ENCODE data around the gene IFRD2. TPM values are rescaled to one million over a fixed set of nuclear protein-coding genes. Genes with fewer than 3 reads are reported as not detected.

Gene IFRD2
- total and polyA plus RNA-seq, 3 experiments from 2014 or later, result 66.8 to 192 (median 191) TPM

GRCh38 chr3:50295553-50296431 is 3.6 kb upstream of the IFRD2 start:
- Histone ChIP-seq H3K27me3 (ENCODE audit: insufficient read depth, low read length, poor library complexity, severe bottlenecking) (no peaks in the 10 kb centered on the region), H3K36me3 (ENCODE audit: insufficient read depth, low read length) (no peaks in the 10 kb centered on the region), H3K9me3 (ENCODE audit: low read length) (no peaks in the 10 kb centered on the region), H3K27ac (ENCODE audit: low read depth, low read length) (no peak overlapping the region), H3K4me1 (ENCODE audit: insufficient read depth, low read length) (peaks cover 42% of the 10 kb centered on the region), H3K4me3 (ENCODE audit: low read length) (no peak overlapping the region)
- Mint-ChIP-seq H3K36me3 (peaks cover 0 to 19% (median 0%) of the 10 kb centered on the region in 3 donors), H3K27me3 (no peaks in the 10 kb centered on the region), H3K27ac (peak overlapping the region in 3 of 8 donors; percentile 20 to 66 (median 32)), H3K4me3 (peak overlapping the region in 2 of 7 donors; percentile 37 to 93), H3K4me1 (peaks cover 35 to 59% (median 38%) of the 10 kb centered on the region in 3 donors), H3K9me3 (no peaks in the 10 kb centered on the region)
- ChIA-PET CTCF (interaction anchor here (0.8 to 1.5 kb wide), 3 partner anchors 49 to 55 kb away, joined by 3 to 5 read pairs (median 3); partner anchors contain the start of genes CYB561D2 and NPRL2), POLR2A (no interaction called here)
- DNase-seq, result no peak

DNA sequence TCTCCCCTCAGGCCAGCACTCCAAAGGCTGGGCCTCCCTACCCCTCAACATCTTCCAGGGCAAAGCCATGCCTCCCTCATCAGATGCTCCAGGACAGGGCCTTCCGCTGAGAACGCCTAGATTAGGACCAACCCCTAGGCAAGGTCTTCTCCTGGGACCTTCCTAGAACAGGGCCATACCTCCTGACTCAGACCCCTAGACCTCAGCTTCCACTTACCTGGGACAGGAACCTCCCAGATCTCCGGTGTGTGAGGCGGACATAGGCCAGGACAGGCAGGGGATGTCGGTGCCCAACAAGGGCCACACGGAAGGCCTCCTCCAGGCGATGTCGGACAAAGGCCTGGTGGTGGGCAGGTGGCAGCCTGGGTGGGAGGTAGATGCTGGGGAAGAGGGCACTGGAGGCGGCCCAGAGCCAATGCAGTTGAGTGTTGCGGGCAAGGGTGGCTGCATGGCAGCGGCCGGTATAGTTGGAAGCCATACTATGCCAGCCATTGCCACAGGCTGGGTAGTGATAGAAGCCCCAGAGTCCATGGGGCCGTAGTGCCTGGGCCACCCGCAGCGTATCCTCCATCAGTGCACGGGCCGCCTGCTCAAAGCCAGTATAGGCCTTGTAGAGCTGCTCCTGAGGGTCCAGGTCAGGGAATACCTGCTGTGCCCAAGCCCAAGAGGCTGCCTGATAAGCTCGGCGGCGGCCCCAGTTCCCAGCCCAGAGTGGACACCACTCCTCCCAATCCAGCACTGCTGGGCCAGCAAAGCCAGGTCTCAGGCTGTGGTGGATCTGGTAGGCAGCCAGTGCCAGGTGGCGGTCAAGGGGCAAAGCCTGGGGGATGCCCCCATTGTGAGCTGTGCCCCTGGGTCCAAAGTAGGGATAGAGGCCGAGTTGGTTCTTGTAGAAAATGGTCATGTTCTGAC is 2.5 kb upstream of the IFRD2 start:
- H3K27ac Mint-ChIP-seq, result peak overlapping the region in 2 of 8 donors; percentile 57 to 85
- H3K9me3 Mint-ChIP-seq, result no peaks in the 10 kb centered on the region
- Histone ChIP-seq H3K27me3 (ENCODE audit: insufficient read depth, low read length, poor library complexity, severe bottlenecking) (no peaks in the 10 kb centered on the region), H3K36me3 (ENCODE audit: insufficient read depth, low read length) (peaks cover under 1% of the 10 kb centered on the region), H3K4me1 (ENCODE audit: insufficient read depth, low read length) (peaks cover 36% of the 10 kb centered on the region), H3K27ac (ENCODE audit: low read depth, low read length) (no peak overlapping the region), H3K9me3 (ENCODE audit: low read length) (no peaks in the 10 kb centered on the region), H3K4me3 (ENCODE audit: low read length) (no peak overlapping the region)
- CTCF ChIA-PET, result interaction anchor here (0.9 kb wide), 1 partner anchor 51 kb away, joined by 5 read pairs; no protein-coding TSS in a partner anchor
- H3K36me3 Mint-ChIP-seq, result peaks cover 0 to 25% (median 0%) of the 10 kb centered on the region in 3 donors
- no peak for DNase-seq
- peaks cover 26 to 50% (median 29%) of the 10 kb centered on the region in 3 donors for H3K4me1 Mint-ChIP-seq
- no peaks in the 10 kb centered on the region for H3K27me3 Mint-ChIP-seq
- POLR2A ChIA-PET, result interaction anchor here (0.6 kb wide), 1 partner anchor 354 kb away, joined by 3 read pairs; no protein-coding TSS in a partner anchor
- H3K4me3 Mint-ChIP-seq, result peak overlapping the region in 1 of 7 donors; percentile 66

DNA sequence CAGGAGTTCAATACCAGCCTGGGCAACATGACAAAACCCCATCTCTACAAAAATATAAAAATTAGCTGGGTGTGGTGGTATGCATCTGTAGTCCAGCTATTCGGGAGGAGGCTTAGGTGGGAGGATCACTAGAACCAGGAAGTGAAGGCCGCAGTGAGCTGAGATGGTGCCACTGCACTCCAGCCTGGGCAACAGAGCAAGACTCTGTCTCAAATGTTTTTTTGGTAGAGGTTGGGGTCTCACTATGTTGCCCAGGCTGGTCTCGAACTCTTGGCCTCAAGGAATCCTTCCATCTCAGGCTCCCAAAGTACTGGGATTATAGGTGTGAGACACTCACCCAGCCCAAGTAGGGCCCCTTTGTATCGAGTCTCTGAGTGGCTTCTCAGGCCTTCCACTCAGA is 1.9 kb upstream of the IFRD2 start:
- ChIA-PET CTCF (interaction anchor here (0.6 kb wide), 1 partner anchor 31 kb away, joined by 4 read pairs; no protein-coding TSS in a partner anchor), POLR2A (interaction anchor here (0.6 to 0.7 kb wide), 3 partner anchors 23 to 354 kb away, joined by 3 to 11 read pairs (median 3); no protein-coding TSS in a partner anchor)
- Histone ChIP-seq H3K9me3 (ENCODE audit: low read length) (no peaks in the 10 kb centered on the region), H3K27ac (ENCODE audit: low read depth, low read length) (no peak overlapping the region), H3K36me3 (ENCODE audit: insufficient read depth, low read length) (peaks cover 6% of the 10 kb centered on the region), H3K4me3 (ENCODE audit: low read length) (no peak overlapping the region), H3K27me3 (ENCODE audit: insufficient read depth, low read length, poor library complexity, severe bottlenecking) (no peaks in the 10 kb centered on the region), H3K4me1 (ENCODE audit: insufficient read depth, low read length) (peaks cover 34% of the 10 kb centered on the region)
- peak overlapping the region in 1 of 7 donors; percentile 66 for H3K4me3 Mint-ChIP-seq
- H3K36me3 Mint-ChIP-seq, result peaks cover 0 to 29% (median 0%) of the 10 kb centered on the region in 3 donors
- no peaks in the 10 kb centered on the region for H3K9me3 Mint-ChIP-seq
- peak overlapping the region in 3 of 8 donors; percentile 57 to 85 (median 70) for H3K27ac Mint-ChIP-seq
- no peaks in the 10 kb centered on the region for H3K27me3 Mint-ChIP-seq
- DNase-seq, result no peak
- peaks cover 21 to 43% (median 25%) of the 10 kb centered on the region in 3 donors for H3K4me1 Mint-ChIP-seq

DNA sequence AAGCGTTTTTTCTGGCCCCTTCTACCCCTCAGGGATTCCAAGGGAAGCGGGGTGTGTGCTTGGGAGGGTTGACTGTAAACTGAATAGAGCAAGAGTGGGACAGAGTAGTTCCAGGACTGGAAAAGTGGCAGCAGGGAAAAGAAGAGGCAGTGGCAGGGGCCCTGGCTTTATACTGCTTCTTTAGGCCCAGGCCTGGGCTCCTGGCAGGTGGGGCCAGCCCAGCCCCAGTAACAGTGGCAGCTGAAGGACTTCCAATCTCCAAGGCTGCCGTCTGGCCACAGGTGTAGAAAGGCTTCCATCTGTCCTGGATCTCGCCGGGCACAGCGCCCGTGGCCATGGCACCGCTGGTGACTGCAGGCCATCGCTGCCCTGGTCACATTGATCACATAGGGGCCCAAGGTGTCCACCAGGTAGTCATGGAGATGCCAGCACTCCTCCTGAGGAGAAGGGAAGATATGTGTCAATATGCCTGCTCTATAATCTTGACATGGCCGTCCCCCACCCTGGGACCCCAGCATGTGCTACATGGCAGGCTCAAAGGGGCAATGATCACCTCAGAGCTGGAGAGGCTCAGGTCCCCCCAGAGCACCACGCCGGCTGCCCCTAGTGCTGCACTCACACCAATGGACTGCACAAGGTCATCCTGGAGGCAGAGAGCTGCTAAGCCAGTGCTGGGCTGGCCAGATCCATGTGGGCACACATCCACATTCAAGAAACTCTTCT is 1.0 kb upstream of the IFRD2 start:
- peaks cover 0 to 34% (median 6%) of the 10 kb centered on the region in 3 donors for H3K36me3 Mint-ChIP-seq
- POLR2A ChIA-PET, result interaction anchor here (0.6 to 2.8 kb wide), 6 partner anchors 24 to 274 kb away, joined by 3 to 11 read pairs (median 4); partner anchors contain the start of genes C3orf18 and TUSC2

GRCh38 chr3:50290161-50290641 is 2.0 kb downstream of the IFRD2 start:
- no peak for DNase-seq
- Histone ChIP-seq H3K4me1 (ENCODE audit: insufficient read depth, low read length) (peaks cover 21% of the 10 kb centered on the region), H3K27ac (ENCODE audit: low read depth, low read length) (no peak overlapping the region), H3K36me3 (ENCODE audit: insufficient read depth, low read length) (peaks cover 6% of the 10 kb centered on the region), H3K9me3 (ENCODE audit: low read length) (no peaks in the 10 kb centered on the region), H3K4me3 (ENCODE audit: low read length) (no peak overlapping the region), H3K27me3 (ENCODE audit: insufficient read depth, low read length, poor library complexity, severe bottlenecking) (no peaks in the 10 kb centered on the region)
- ChIA-PET POLR2A (no interaction called here), CTCF (interaction anchor here (0.7 kb wide), 1 partner anchor 13 kb away, joined by 3 read pairs; no protein-coding TSS in a partner anchor)
- Mint-ChIP-seq H3K9me3 (no peaks in the 10 kb centered on the region), H3K4me3 (peak overlapping the region in 5 of 7 donors; percentile 20 to 93 (median 55)), H3K36me3 (peaks cover 0 to 46% (median 7%) of the 10 kb centered on the region in 3 donors), H3K4me1 (peaks cover 13 to 17% (median 16%) of the 10 kb centered on the region in 3 donors), H3K27me3 (no peaks in the 10 kb centered on the region), H3K27ac (peak overlapping the region in 1 of 8 donors; percentile 82)

More for the DNA sequence above, 1.0 kb upstream of the IFRD2 start:
- Mint-ChIP-seq H3K27me3 (no peaks in the 10 kb centered on the region), H3K9me3 (no peaks in the 10 kb centered on the region), H3K4me1 (peaks cover 18 to 35% (median 21%) of the 10 kb centered on the region in 3 donors), H3K4me3 (peak overlapping the region in 6 of 7 donors; percentile 9 to 92 (median 87)), H3K27ac (peak overlapping the region; percentile 85 to 98 (median 96))
- Histone ChIP-seq H3K9me3 (ENCODE audit: low read length) (no peaks in the 10 kb centered on the region), H3K4me3 (ENCODE audit: low read length) (peak overlapping the region; percentile 80), H3K27me3 (ENCODE audit: insufficient read depth, low read length, poor library complexity, severe bottlenecking) (no peaks in the 10 kb centered on the region), H3K27ac (ENCODE audit: low read depth, low read length) (peak overlapping the region; percentile 62), H3K4me1 (ENCODE audit: insufficient read depth, low read length) (peaks cover 27% of the 10 kb centered on the region), H3K36me3 (ENCODE audit: insufficient read depth, low read length) (peaks cover 6% of the 10 kb centered on the region)
- CTCF ChIA-PET, result interaction anchor here (1.3 to 1.5 kb wide), 4 partner anchors 35 to 65 kb away, joined by 3 to 8 read pairs (median 6); partner anchors contain the start of gene TUSC2
- DNase-seq, result no peak

- H3K4me3 Mint-ChIP-seq, result peak overlapping the region in 3 of 7 donors; percentile 24 to 52 (median 45)
- POLR2A ChIA-PET, result interaction anchor here (0.5 to 0.6 kb wide), 2 partner anchors 35 to 44 kb away, joined by 3 read pairs; no protein-coding TSS in a partner anchor
These were observed 3.1 kb downstream of the IFRD2 start for GRCh38 chr3:50289130-50289529.

More at GRCh38 chr3:50289130-50289529, 3.1 kb downstream of the IFRD2 start:
- peaks cover 6% of the 10 kb centered on the region for H3K36me3 ChIP-seq (ENCODE audit: insufficient read depth, low read length)
- no peak overlapping the region for H3K4me3 ChIP-seq (ENCODE audit: low read length)
- Mint-ChIP-seq H3K36me3 (peaks cover 0 to 46% (median 7%) of the 10 kb centered on the region in 3 donors), H3K27me3 (no peaks in the 10 kb centered on the region), H3K4me1 (peaks cover 13 to 17% (median 16%) of the 10 kb centered on the region in 3 donors), H3K9me3 (no peaks in the 10 kb centered on the region), H3K27ac (no peak overlapping the region)
- CTCF ChIA-PET, result interaction anchor here (1.0 to 1.3 kb wide), 2 partner anchors 29 to 94 kb away, joined by 3 read pairs; no protein-coding TSS in a partner anchor
- no peaks in the 10 kb centered on the region for H3K9me3 ChIP-seq (ENCODE audit: low read length)
- H3K27me3 ChIP-seq (ENCODE audit: insufficient read depth, low read length, poor library complexity, severe bottlenecking), result no peaks in the 10 kb centered on the region
- no peak overlapping the region for H3K27ac ChIP-seq (ENCODE audit: low read depth, low read length)
- DNase-seq, result no peak
- peaks cover 21% of the 10 kb centered on the region for H3K4me1 ChIP-seq (ENCODE audit: insufficient read depth, low read length)

Measured in CD8-positive, alpha-beta memory T cell (primary cell).